ENCODE data around the gene ATAT1. TPM values are rescaled to one million over a fixed set of nuclear protein-coding genes. Genes with fewer than 3 reads are reported as not detected.

Gene ATAT1
- polyA plus RNA-seq, 5 donors, result 53.8 to 77.1 (median 63.6) TPM

DNA sequence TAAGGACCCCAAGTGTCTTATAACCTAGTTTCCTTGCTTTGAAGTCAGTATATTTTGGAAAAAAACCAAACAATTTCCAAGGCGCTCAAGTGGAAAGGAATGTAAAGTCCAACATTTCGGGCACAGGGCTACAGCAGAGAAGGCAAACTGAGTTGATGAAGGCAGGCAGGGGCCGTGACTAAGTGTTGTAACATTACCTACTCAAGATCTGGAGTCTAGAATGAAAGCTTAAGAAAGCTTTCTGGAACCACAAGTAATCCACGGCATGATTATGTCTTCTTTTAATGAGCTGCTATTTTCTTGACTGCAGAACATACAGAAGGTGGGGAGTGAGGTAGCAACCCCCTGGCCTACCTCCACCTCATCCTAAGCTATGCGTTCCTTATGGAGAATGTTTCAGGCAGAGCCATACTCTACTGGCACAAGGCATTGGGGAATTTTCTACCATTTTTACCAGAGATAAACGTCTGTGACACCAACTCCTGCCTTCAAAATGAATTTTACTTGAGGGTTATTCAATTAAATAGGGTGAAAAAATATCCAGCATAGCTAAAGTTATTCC, 13.9 kb upstream of the ATAT1 start:
- no peak for DNase-seq

DNA sequence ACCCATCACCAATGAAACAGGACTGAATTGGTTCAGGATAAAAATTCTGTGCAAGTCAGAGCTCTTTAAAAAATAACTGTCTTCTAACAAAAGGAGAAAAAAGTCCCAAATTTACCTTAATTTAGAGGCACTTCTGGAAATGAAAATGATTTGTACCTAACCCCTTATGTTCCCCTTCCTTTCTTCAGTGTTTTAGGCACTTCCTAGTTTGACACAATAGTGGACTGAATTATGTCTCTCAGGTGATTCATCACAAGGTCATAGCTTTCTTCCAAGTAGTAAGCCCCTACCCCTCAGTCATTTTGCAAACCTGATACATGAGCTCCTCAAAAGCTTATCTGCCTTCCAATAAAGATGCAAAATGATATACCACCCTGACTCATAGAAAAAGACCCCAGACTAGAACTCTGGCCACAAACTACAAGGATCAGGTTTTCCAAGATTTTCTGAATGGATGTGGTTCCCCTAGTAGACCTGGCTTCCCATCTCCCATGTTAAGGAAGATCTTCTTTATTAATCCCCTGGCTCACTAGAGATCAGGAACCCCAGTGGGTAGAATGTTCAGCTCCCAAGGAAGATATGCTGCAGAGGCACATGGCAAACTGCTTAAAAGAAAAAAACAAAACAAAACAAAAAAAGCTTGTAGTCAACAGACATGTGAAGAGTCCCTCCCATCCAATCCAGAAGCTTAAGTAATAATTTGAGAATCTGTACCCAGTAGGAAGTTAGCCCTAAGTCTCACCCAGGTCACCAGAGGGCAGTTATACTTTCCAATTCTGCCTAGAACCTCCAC, 13.2 kb upstream of the ATAT1 start:
- DNase-seq, result no peak

DNA sequence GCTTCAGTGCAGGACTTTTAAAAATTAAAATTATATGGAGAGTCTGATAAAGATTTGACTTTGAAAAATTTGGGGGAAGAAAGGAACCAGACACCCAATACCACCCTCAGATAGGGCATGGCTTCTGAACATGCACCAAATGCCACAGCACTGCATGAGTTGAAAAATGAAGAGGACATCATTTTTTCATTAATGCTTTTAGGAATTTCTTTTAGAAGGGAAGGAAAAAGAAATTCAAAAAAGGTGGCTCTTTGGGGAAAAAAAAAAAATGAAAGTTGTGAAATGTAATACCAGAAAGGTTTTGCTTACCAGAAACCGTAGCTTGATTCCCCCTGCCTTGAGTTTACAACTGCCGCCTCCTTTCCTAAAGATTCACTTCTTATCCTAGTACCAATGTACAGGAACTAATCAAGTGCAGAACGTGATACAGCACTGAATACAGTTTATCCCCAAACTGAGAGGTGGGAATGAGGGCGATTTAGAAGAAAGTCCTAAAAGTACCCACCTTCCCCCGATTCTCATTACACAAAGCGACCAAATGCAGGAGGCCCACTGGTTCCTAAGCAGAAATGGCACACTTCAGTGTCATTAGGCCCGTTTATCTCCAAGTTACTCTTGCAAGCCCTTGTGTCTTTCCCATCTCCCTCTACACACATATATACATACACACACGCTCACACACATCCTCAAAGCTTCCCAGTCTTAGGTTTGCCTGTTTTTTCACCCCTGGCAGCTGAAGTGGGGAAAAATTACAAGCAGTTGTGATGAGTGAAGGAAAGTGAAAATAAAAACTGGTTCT, 12.4 kb upstream of the ATAT1 start:
- no peak for DNase-seq

DNA sequence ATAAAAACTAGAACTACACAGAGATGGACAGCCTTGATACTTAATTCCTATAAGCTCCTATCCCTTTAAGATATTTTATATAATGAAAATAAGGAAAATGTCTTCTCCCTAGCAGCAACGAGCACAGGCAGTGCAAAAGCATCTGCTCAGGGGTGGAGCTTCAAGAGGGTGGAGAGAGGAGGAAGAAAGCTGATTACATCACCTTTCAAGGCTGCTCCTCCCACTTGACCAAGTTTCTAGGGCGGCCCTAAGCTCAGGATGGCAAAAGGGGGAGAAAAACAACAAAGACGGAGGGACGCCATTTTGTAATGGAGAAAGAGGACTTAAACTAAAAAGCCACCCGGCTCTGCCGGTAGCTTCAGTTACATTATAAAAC, 11.8 kb upstream of the ATAT1 start:
- peak; percentile 95 to 97 for DNase-seq

DNA sequence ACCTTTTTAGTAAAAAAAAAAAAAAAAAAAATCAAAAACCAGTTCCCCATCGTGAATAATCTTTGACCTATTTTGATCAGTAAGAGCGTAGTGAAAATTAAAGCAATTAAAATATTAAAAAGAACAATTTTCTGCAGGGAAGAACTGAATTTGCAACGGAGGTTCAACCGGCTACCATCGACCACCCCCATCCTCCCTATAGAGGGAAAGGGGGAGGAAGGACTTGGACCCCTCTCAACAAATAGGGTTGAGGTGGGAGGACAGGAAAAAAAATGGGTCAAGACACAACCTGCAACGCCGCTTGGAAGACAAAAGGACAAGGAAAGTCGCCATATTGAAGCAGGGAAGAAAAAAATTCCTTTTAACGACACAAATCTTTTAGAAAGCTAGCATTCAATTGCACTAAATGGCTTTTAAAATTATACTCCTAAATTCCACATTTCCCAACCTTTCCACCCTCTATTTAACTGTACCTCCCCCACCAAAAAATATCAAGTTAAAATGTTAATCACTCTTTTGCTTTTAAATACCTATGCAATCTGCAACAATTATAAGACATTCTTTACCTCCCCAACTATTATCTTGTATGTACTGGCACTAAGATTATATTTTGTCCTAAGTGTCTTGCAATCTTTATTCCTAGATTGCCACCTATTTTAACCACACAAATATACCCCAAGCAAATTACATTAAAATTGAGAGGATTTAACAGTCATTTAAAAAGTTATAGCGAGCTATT, 11.3 kb upstream of the ATAT1 start:
- peak; percentile 75 to 79 for DNase-seq

DNA sequence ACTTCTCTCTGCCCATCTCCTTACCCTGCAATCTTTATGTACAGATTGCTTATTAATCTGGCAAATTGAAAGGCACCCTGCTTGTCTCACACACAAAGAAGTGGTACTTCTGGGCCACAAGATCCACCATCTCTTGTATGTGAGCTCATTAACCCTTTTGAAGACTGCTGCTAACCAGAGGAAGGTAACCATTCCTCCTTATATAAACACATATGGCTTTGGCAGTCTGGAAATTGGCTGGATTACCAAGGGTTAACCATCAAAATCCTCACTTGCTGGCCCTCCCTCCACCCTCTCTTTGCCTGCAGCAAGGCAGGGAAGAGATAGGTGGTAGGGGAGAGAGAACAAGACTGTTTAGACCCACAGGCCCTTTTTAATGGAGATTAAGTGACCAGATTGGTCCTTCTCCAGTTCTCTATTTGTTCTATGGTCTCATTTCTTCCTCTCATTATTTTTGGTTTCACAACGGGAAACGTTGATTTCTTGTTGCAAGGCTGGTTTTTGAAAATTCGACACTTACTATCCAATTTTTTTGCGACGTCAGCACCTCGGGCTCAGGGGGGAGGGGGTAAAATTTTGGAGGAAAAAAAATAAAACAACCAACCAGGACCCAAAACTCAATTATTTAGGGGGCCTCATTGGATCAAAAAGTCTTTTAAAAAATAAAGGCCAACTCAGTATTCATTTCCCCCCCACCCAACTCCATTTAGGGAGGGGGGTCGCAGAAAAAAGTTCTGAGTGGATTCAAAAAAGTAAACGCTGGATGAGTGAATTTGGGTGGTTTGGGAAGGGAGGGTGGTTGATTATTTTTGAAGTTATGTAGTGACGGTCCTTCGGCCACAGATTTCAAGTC, 10.5 kb upstream of the ATAT1 start:
- DNase-seq, result peak in 1 of 2 donors; percentile 33

GRCh38 chr6:30616811-30617564, 9.7 kb upstream of the ATAT1 start, which contains the start of gene PPP1R10:
PPP1R10 (minus strand) TSS chr6:30617243; CDS start chr6:30609944, 7,299 bp downstream.
- DNase-seq, result peak; percentile 100

- peak; percentile 99 for DNase-seq
These were observed 9.0 kb upstream of the ATAT1 start, which contains the start of gene MRPS18B for GRCh38 chr6:30617565-30618269. MRPS18B (plus strand) TSS chr6:30617840; CDS start chr6:30617866, 26 bp downstream.

- no peak for DNase-seq
These were observed 8.3 kb upstream of the ATAT1 start for GRCh38 chr6:30618270-30618797.

GRCh38 chr6:30619561-30619960, 7.1 kb upstream of the ATAT1 start:
- DNase-seq, result no peak

GRCh38 chr6:30625511-30625910, 1.2 kb upstream of the ATAT1 start:
- DNase-seq, result no peak

DNA sequence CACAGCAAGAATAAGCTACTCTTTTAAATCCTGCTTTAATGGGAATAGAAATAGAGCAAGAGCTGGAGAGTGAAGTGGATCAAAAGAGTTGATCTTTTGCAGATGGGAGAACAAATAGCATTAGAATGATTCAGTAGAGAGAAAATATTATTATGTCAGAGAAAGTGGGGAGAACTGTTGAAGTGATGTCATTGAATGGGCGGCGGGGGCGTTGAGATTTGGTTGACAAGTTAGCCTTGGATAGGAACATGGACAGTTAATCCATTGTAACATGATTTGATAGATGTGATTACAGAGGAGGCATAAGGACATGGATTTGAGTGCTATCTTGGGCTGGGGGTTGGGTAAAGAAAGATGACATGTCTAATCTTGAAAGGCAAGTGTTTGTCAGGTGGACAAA, 9.2 kb downstream of the ATAT1 start:
- no peak for DNase-seq

GRCh38 chr6:30640481-30640880, 13.8 kb downstream of the ATAT1 start:
- no peak for DNase-seq

GRCh38 chr6:30641048-30641447, 14.4 kb downstream of the ATAT1 start:
- DNase-seq, result no peak

- no peak for DNase-seq
These were observed 17.0 kb downstream of the ATAT1 start for GRCh38 chr6:30643656-30644055.

DNA sequence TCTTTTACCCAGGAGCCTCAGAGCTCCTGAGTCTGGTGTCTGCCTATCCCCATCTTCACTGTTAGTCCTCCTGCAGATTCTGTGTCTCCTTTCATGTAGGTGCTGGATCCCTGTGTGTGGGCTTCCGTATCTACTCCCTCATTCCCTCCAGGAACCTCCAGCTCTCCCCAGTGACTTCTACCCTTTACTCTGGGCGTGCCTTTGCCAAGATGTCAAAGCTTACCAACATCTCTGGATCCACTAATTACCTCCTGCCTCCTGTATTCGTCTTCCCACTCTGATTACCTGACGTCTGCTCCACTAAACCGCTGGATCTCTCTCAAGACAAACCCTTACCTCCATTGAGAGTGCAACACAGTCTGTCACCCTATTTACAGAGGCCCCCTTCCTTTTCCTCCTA, 18.1 kb downstream of the ATAT1 start:
- DNase-seq, result no peak

DNA sequence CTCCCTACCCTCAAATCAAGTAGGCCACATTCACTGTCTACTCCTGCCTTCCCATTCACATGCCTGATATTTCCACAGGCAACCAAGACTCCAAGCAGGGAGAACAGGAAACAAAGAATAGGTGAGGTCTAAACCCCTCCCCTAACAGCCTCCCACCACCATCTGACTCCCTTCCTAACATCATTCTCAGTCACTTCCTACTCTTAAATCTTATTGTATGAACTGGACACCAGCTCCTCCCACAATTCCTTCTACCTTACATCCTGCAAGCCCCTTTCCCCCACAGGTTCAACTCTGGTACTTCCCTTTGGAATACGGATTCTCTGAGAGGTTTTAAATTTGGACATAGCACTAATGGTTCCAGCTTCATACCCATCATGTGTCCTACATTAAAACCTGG, 19.3 kb downstream of the ATAT1 start:
- DNase-seq, result no peak

GRCh38 chr6:30646450-30647241, 20.0 kb downstream of the ATAT1 start, which contains the start of gene C6orf136:
C6orf136 (plus strand) TSS chr6:30647133; CDS start chr6:30647232, 99 bp downstream.
- peak; percentile 89 to 90 for DNase-seq
